Pons (tissue), 1 donor: Measurements from ENCODE around the gene KPNA3.
"Not testable (repeated sequence)": the region's sequence is repeated elsewhere in the genome, so short reads cannot be mapped to it uniquely, and the experiment has no call there.

Experiments used
- DNase-seq: peaks from one replicate; pipeline ENCODE4 v3.0.0-alpha.2; 2016; ENCODE audit warnings: low spot score

KPNA3 gene, protein sequence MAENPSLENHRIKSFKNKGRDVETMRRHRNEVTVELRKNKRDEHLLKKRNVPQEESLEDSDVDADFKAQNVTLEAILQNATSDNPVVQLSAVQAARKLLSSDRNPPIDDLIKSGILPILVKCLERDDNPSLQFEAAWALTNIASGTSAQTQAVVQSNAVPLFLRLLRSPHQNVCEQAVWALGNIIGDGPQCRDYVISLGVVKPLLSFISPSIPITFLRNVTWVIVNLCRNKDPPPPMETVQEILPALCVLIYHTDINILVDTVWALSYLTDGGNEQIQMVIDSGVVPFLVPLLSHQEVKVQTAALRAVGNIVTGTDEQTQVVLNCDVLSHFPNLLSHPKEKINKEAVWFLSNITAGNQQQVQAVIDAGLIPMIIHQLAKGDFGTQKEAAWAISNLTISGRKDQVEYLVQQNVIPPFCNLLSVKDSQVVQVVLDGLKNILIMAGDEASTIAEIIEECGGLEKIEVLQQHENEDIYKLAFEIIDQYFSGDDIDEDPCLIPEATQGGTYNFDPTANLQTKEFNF

DNA sequence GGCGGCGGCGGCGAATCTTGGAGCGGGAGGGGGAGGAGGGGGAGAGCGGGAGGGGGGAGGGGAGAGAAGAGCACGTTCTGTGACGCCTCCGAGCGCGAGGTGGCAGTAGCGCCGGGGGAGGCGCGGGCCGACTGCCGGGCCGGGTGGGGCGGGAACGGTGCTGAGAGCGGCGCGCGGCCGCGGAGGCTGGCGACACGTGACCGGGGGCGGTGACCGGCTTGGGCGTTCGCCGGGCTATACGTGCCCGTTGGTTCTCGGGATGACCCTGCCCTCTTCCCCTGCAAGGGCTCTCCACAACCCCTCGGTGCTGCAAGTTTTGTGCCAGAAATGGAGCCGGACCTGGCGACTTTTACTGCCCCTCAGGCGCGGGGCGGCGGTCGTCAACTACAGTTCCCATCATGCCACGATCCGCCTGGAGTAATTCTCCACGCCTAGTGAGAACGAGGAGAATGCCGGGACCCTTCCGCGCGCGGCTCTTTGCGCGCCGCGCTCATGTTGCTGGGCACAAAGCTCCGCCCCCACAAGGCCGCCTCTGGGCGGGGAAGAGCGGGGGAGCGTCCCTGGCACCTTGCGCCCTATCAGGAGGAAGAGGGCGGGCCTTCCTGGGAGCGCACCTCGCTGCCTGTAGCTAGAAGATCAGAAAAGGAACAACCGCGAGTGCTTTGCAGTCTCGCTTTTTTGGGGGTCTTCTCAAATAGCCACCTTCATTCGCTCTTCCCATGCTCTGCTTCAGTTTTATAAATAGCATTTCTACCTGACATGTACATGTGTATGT, at the start of gene KPNA3:
Gene KPNA3 (minus strand): TSS at position 133 of the 775 bp plus-strand sequence. CDS start 176 bp downstream, outside the sequence.
- peak; percentile 97 for DNase-seq

DNA sequence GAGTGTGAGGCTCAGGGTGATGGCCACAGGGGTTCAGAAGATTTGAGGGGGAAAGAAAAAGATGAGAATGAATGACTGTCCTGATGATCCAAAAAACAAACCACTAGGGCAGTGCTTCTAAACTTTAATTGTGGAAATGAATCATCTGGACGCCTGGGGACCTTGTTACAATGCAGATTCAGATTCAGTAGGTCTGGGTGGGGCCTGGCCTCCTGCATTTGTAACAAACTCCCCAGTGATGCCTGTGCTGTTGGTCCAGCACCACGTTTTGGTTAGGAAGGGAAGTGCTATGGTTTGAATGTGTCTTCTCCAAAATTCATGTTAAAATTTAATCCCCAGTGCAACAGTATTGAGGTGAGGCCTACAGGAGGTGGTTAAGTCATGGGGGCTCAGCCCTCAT, 49.5 kb upstream of the KPNA3 start:
- no peak for DNase-seq

DNA sequence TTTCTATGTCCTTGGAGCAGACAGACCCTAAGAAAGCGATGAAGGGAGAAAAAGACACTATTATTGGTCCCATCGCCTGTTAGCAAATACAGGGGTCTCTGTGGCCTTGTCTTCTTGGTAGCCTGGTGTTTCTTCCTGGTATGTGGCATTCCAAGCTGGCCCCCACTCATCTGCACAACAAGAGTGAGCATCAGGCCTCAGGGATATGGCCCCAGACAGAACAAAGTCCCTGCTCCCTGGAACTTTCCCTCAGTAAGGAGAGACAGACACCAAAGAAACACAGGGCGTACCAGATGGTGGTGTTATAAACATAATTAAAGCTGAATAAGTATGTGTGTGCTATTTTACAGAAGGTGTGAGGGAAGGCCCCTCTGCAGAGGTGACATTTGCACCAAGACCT, 48.2 kb upstream of the KPNA3 start:
- no peak for DNase-seq

DNA sequence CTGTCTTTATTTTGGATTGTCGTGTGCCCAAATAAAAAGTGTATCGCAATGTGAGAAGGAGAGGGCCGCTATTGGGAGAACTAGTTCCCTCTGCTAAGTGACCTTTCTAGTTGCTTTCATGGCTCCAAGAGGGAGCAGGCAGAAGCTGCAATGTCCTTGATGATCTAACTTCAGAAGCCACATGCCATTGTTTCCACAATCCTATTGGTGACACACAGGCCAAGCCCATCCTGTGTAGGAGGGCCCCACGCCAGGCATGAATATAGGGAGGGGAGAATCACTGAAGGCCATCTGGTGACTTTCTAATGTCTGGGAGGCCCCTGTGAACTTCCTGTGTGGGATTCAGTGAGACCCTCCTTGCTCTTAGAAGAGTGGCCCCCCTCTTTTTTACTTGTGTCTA, 47.8 kb upstream of the KPNA3 start:
- no peak for DNase-seq

DNA sequence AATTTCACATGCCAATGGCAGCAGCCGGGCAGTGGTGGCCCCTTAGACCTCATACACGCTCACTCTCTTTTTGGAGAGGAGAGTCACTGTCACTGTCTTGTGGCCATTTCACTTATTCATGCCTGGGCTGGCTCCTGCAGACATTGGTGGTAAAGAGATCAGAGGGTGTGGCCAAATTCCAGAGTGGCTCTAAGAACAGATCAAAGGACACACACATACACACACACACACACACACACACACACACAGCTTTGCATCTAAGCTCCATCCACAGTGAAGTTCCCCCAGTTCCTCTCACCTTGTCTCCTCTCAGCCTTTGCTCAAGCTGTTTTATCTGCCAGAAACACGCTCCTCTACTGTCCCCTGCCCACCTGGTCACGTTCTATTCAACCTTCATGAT, 46.5 kb upstream of the KPNA3 start:
- DNase-seq: no peak

DNA sequence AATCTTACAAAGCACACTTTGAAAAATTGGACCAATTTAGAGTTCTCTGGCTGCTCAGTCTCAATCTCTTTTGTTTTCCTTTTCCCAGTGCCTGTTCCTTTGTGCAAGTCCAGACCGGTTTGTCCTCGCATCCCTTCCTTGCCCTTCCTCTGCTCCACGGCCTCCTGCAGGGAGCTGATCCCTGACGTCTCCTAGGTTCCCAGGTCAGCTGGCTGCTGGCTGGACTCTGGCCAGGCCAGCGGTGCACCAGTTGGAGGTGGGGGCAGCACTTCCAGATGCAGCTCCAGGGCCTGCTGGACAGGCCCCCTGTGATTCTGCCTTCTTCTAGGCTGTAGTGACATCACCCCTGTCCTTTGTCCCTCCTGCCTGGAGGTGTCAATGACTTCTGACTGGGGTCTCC, 44.0 kb upstream of the KPNA3 start:
- no peak for DNase-seq

DNA sequence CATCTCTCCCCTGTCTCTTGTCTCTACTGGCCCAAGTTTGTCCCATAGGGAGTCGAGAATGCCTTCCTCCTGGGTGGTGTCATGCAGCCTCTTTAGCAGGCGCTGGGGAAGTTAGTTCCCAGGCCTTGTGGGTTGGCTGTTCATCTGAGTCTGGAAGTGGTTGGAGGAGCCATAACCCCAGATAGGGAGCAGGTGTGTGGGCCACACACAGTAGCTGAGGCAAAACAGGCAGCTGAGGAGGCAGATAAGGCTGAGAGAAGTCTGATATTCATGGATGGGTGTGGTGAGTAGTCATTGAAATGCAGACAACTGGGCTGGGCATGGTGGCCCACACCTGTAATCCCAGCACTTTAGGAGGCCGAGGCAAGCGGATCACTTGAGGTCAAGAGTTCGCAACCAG, 40.9 kb upstream of the KPNA3 start:
- DNase-seq: no peak

DNA sequence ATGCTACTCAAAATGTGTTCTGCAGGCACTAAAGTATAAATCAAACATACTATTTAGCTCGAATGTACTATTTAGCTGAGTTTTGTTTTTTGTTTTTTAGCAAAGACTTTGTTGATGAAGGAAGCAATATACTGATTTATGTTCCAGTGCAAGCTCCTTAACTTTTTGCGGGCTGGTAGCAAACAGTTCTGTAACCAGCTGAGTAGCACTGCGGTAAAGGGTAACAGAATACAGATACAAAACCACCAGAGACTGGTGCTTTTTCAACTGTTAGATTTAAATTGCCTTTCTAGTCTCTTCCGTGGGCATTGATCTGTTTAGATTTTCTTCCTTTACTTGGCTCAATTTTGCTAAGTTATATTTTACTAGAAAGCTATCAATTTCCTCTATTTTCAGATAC, 39.0 kb upstream of the KPNA3 start:
- no peak for DNase-seq

DNA sequence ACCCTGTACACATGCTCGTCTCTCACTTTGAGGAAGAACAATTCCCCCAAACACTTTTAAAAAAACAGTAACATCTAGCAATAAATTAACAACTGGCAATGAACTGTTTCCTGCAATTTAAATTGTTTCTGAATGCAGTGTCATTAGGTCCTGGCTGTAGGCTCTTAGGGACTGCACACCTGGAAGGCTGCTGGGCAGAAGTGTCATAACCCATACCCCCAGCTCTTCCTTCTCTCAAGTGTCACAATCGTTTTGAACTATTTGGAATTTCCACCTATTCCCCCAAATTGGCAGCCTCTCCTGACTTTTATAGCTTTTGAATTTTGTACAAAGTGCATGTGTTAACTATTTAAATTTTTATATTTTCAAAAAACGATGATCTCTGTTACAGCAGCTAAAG, 38.2 kb upstream of the KPNA3 start:
- DNase-seq: no peak

DNA sequence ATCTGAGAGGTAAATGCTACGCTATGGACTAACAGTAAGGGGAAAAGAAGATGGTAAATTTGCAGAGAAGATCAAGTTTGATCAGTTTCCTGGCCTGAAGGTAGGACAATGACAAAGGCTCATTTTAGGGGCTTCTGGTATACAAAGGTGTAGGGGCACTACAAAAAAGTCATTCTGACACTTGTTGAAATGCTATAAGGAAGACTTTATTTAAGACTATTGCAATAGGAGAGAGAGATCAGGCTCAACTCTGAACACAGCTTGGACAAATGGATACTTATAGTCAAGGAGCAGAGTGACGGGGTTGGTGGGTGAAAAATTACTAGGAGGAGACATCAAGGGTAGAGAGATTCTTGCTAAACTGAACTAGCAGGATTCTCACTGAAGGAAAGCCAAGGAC, 37.2 kb upstream of the KPNA3 start:
- no peak for DNase-seq

DNA sequence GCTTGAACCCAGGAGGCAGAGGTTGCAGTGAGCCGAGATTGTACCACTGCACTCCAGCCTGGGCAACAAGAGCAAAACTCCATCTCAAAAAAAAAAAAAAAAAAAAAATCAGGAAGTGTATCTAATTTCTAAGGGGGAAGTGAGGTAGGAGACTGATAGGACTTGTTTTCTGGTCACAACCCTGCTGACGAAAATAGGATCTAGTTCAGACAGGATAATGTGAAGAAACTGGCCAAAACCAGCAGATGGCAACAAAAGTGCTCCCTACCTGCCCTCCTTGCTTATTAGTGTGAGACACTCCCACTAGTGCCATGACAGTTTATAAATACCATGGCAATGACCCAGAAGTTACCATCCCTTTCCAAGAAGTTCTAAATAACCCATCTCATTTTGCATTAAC, 36.0 kb upstream of the KPNA3 start:
- DNase-seq: peak; percentile 15

DNA sequence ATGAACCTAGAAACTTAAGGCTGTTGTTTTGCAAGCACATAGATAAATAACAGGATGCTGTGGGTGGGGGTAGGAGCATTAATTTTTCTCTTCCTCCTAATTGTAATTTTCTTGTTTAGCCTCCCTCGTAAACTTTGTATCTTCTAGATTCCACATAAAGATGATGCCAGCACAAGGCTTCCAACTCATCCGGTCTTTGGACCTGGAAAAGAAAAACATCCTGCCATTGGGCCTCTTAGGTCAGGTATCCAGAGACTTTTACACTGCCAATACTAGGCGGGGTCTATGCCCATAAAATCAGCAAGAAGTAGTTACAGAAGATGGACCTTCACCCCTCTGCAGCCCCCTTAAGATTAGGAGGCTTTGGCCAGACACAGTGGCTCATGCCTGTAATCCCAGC, 35.4 kb upstream of the KPNA3 start:
- DNase-seq: no peak

DNA sequence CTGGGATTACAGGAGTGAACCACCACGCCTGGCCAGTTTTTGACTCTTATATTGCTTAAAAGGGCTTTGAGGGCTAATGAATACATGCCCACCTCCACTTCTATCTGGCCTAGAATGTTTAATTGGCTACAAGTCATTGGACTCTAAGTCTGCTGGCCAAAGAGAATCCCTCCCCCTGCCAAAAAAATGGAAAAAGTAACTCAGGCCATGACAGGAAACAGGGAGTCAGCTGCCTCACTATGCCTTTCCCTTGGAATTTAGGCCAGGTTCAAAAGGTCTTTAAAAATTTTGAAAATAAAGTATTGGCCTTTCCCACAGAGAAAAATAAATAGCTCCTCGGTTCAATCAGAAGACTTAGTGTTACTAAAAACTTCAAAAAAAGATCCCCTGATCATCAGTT, 34.9 kb upstream of the KPNA3 start:
- DNase-seq: no peak

DNA sequence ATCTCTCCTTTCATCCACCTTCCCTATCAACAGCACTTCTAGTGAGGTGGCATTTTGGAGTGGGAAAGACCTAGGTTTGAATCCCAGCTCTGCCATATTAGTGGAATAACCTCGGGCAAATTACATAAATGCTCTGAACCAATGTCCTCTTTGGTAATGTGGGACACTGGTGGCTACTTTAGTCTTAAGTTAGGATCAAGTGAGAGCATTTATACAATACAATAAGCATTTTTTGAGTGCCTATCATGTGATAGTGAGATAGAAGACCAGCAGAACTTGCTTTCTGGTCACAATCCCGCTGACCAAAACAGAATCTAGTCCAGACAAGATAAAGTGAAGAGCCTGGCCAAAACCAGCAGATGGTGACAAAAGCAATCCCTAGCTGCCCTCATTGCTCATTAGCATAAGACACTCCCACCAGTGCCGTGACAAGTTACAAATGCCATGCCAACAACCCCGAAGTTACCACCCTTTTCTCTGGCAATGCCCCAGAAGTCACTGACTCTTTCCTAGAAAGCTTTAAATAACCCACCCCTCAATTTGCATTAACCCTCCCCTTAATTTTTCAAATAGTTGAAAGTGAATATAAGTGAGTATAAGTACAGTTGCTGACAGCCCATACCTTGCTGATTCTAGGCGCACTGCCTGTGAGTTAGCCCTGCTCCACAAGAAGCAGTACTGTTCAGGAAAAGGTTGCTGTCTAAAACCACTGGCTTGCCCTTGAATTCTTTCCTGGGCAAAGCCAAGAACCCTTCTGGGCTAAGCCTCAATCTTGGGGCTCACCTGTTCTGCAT, 28.9 kb upstream of the KPNA3 start:
- no peak for DNase-seq

DNA sequence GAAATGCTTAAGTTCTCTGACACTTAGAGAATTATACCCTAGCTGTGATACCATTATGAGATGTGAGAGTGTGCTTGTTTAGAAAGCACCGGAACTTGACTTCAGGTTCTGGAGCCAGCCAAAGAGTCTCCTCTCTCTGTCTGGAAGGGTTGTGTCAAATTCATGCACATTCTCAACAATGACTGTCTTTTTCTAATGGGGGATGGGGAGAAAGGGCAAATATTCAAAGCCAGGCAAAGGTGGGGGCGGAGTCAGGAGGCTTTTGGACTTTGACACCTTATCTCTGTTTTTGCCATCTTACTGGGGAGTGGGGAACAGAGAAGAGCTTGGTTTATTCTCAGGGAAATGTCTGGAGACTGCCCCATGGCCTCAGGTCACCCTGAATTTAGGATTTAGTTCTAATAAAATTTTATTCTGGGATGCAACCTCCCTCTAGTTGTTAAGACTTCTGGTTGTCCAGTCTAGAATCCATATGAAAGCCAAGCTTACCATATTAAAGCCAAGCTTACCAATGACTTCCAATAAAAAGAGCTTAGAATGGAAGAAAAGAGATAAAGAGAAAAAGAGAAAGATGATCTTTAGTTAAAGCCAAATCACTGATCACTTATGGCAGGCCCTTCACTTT, 28.2 kb upstream of the KPNA3 start:
- no peak for DNase-seq

DNA sequence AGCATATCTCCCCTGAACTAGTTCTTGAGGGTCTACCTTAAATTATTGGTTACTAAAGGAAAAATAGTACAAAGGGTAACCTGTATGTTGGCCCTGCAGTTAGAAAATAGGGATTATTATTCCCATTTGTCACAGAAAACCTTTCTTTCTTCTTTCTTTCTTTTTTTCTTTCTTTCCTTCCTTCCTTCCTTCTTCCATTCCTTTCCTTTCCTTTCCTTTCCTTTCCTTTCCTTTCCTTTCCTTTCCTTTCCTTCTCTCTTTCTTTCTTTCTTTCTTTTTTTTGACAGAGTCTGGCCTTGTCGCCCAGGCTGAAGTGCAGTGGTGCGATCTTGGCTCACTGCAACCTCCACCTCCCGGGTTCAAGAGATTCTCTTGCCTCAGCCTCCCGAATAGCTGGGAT, 23.6 kb upstream of the KPNA3 start:
- DNase-seq: not testable (repeated sequence)

DNA sequence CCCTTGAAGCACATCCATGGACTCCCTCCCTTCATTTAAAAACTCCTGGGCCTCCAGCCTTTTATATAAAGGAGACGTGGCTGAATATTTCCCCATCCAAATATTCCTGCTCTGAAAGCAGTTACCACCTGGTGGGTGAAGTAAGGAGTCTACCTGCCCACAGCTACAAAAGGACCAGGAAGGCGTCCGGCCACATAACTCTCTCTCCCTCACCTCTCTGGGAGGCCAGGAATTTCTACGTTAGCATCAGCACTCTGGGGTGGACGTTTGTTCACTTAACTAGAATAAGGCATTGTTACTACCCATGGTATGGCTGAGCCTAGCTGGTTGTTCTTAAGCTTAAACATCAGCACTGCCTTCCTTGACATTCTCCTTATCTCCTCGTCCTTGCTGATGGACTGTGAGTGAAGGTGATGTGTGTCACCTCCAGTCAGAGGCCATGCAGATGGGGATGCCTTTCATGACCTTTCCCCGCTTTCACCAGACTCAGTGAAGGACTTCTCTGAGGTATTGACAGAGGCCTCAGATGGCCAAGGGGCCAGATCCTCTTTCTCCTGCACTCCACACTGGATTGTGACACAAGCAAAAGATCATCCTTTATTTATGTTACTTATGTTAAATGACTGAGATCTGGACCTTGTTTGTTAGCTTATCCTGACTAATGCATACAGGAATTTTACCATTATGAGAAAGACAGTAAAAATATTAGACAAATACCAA, 22.2 kb upstream of the KPNA3 start:
- no peak for DNase-seq

DNA sequence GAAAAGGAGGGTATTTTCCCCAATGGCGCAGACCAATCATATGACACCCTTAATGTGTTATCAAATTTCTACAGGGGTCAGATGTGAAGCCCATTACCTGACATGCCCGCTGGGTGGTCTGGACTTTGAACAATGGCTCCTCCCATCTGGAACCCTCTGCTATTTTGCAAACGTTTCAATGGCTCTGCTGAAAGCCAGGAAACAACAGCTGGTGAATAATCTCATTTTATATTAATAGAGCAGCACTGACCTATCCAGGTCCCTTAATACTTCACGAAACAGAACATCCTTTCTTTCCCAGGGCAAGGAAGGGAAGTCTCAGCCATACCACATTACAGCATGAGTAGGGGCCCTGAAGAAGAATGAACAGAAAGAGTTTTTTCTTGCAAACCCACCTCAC, 20.3 kb upstream of the KPNA3 start:
- no peak for DNase-seq

DNA sequence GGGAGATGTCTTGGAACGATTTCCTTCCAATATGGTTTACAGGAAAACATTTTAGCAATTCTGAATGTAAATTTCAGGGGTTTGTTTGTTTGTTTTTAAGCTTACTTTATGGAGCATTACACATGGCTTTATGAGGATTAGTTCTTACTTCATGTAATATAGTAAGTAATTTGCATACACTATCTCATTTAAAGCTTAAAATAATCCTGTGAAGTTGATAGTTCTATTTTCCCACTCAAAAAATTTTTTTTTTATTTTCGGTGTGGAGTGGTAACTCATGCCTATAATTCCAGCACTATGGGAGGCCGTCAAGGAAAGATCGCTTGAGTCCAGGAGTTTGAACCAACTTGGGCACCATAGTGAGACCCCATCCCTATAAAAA, 19.0 kb upstream of the KPNA3 start:
- DNase-seq: no peak

DNA sequence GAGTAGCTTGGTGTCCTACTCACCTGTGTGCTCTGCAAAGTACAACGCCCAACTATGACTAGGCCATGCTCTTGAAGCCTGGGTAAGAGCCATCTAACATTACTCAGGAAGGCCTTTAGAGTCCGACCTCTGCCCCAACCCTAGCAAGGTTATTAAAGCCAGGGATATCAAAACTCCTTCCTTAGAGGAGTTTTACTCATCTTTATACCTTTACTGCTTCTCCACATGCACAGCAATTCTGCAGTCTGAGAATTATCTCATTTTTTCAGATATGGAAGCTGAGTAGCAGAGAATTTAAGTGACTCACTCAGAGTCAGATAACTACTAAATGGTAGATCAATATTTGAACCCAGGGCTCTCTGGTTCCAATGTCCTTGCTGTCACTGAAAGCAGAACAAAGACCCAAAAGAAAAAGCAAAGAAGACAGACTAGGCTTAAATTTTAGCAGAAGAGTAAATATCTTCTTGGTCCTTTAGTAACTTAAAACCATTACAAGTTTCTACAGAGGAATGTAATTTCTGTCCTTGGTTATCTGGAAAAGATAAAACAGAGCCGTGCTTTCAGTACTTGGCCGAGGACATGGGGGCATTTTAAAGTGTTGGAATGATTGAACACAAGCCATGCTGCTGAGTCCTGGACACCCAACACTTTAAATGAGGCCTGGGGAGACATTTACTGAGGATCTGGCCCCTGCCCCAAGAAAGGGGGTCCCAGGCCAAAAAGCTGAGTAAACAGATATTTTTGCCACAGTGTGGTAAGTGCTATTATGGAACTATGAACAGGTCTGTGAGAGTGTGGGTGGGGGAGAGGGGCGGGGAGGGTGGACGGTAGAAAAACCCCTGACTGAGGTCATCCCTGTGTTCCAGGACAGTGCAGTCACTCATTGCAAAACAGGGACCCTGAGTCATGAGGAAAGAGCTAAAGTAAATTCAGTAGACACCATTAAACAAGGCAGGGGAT, 18.4 kb upstream of the KPNA3 start:
- DNase-seq: no peak
